WTC11 (cell line): ENCODE results near the gene GALR3.

Experiments used
- CBFB ChIP-seq: sonication (generic); formaldehyde crosslinking; IDR thresholded peaks from 2 replicates; pipeline ENCODE4 v1.8.1; 2022; ENCODE audit warnings: mild to moderate bottlenecking, low read depth, missing genetic modification reagents
- NR3C1 ChIP-seq: sonication (generic); formaldehyde crosslinking; conservative IDR thresholded peaks from 2 replicates; pipeline ENCODE4 v1.8.1; 2023; ENCODE audit warnings: low read depth, mild to moderate bottlenecking, missing genetic modification reagents
- TF ChIP-seq, protein P1 (sequence below): sonication (generic); formaldehyde crosslinking; IDR thresholded peaks from 2 replicates; pipeline ENCODE4 v1.8.1; 2022; ENCODE audit warnings: mild to moderate bottlenecking, missing genetic modification reagents, moderate library complexity, borderline replicate concordance
- TF ChIP-seq, protein P2 (sequence below): sonication (generic); formaldehyde crosslinking; IDR thresholded peaks from 2 replicates; pipeline ENCODE4 v1.8.0; 2022; ENCODE audit warnings: mild to moderate bottlenecking, missing genetic modification reagents
- TF ChIP-seq, protein P3 (sequence below): fragments of 200-600 bp; IDR thresholded peaks from 2 replicates; pipeline ENCODE4 v1.8.0; 2022; ENCODE audit warnings: antibody characterized with exemption
- TF ChIP-seq, protein P4 (sequence below): sonication (generic); formaldehyde crosslinking; IDR thresholded peaks from 2 replicates; pipeline ENCODE4 v1.8.0; 2023; ENCODE audit warnings: mild to moderate bottlenecking, missing genetic modification reagents

DNA sequence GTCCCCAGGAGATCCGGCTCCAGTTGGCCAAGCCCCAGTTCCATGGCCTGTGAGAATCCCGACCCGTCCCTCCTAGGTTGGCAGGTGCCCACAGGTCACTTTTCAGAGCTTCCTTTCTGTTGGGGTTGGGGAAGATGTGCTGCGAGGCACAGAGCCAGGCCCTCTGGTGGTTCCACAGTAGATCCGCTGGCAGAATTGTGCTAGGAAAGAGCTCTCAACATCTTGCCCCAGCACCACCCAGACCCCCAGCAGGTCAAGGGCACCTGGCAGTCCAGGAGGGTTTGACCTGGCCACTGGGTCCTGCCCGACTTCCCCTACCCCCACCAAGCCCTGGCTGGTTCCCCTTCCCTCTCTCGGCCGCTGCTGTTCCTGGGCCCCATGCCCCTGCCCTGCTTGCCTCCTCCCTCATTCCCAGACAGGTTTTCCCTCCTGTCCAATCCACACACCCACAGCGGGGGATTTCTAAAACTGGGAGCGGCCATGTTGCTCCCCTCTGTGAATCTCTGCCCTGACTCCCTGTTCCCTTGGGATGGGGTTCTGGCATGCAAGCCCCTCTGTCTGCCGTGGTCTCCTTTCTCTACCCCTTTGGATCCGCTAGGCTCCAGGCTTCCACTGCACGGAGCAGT is 41.6 kb upstream of the GALR3 start:
- TF ChIP-seq, protein P1, sequence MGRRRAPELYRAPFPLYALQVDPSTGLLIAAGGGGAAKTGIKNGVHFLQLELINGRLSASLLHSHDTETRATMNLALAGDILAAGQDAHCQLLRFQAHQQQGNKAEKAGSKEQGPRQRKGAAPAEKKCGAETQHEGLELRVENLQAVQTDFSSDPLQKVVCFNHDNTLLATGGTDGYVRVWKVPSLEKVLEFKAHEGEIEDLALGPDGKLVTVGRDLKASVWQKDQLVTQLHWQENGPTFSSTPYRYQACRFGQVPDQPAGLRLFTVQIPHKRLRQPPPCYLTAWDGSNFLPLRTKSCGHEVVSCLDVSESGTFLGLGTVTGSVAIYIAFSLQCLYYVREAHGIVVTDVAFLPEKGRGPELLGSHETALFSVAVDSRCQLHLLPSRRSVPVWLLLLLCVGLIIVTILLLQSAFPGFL (CRISPR knock-in tag): no peak
- no peak for TF ChIP-seq CBFB (CRISPR knock-in tag)
- TF ChIP-seq, protein P2, sequence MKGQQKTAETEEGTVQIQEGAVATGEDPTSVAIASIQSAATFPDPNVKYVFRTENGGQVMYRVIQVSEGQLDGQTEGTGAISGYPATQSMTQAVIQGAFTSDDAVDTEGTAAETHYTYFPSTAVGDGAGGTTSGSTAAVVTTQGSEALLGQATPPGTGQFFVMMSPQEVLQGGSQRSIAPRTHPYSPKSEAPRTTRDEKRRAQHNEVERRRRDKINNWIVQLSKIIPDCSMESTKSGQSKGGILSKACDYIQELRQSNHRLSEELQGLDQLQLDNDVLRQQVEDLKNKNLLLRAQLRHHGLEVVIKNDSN (CRISPR knock-in tag): no peak
- TF ChIP-seq, protein P3, sequence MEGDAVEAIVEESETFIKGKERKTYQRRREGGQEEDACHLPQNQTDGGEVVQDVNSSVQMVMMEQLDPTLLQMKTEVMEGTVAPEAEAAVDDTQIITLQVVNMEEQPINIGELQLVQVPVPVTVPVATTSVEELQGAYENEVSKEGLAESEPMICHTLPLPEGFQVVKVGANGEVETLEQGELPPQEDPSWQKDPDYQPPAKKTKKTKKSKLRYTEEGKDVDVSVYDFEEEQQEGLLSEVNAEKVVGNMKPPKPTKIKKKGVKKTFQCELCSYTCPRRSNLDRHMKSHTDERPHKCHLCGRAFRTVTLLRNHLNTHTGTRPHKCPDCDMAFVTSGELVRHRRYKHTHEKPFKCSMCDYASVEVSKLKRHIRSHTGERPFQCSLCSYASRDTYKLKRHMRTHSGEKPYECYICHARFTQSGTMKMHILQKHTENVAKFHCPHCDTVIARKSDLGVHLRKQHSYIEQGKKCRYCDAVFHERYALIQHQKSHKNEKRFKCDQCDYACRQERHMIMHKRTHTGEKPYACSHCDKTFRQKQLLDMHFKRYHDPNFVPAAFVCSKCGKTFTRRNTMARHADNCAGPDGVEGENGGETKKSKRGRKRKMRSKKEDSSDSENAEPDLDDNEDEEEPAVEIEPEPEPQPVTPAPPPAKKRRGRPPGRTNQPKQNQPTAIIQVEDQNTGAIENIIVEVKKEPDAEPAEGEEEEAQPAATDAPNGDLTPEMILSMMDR: no peak
- no peak for TF ChIP-seq NR3C1 (CRISPR knock-in tag)
- TF ChIP-seq, protein P4, sequence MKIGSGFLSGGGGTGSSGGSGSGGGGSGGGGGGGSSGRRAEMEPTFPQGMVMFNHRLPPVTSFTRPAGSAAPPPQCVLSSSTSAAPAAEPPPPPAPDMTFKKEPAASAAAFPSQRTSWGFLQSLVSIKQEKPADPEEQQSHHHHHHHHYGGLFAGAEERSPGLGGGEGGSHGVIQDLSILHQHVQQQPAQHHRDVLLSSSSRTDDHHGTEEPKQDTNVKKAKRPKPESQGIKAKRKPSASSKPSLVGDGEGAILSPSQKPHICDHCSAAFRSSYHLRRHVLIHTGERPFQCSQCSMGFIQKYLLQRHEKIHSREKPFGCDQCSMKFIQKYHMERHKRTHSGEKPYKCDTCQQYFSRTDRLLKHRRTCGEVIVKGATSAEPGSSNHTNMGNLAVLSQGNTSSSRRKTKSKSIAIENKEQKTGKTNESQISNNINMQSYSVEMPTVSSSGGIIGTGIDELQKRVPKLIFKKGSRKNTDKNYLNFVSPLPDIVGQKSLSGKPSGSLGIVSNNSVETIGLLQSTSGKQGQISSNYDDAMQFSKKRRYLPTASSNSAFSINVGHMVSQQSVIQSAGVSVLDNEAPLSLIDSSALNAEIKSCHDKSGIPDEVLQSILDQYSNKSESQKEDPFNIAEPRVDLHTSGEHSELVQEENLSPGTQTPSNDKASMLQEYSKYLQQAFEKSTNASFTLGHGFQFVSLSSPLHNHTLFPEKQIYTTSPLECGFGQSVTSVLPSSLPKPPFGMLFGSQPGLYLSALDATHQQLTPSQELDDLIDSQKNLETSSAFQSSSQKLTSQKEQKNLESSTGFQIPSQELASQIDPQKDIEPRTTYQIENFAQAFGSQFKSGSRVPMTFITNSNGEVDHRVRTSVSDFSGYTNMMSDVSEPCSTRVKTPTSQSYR: no peak
